ENCODE measurements around the gene SHANK1.

SHANK1 gene

DNA sequence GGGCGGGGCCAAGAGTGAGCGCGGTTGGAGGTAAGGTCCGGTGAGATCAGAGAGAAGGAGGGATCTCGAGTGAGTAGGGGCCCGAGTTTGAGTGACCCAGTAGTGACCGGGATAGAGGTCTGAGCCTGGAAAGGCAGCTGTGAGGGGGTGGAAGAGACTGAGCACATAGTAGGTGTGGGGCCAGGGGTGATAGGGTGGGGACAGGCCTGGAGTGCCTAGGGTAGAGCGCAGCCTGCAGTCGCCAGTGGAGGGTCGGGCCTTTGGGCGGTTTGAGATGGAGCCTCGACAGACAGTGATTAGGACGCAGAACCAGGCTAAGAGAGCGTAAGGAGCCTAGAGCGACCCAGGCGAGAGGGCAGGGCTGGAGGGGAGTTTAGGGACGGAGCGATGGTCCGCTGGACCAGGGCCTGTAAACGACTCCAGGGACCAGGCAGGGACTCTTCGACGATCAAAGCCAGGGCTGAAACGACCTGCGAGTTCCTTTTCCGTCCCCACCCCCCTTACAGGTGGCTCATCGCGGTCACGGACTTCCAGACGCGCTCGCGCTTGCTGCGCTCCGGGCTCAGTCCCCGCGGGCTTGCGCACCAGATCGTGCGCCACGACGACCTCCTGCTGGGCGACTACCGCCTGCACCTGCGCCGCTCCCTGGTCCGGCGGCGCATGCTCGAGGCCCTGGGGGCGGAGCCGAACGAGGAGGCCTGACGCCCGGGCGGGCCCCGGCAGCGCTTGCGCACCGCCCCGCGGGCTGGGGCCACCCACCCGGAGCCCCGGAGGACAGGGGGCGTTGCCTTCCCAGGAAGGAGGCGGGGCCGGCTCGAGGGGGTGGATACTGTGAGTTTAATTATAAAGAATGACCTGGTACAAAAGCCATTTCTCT lies 60.9 kb downstream of the SHANK1 start:
- no peak for DNase-seq

DNA sequence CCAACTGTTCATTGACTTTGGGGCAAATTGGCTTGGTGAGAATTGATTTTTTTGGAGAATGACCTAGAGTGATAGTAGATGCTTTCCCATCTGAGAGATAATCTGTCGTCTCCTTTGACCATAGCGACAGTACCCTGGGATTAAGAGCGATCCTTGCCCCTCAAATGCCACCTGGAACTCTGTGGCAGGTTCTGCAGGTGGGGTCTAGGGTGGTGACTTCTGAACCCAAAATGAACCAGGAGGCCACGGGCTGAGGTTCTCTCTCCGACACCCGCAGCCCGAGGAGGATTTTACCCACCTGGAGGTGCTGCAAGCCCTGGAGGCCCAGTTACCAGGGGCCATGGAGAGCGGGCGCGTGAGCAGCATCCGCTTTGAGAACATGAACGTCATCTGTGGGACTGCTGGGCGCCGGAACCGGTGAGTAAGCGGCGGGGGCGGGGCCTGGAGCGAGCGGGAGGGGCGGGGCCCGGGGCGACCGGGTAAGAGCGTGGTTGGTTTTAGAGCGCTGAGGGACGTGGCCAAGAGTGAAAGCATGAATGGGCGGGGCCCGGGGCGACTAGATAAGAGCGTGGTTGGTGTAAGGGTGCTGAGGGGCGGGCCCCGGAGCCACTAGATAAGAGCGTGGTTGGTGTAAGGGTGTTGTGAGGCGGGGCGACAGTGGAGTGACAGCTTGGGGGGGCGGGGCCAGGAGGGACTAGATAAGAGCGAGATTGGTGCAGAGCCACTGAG lies 61.7 kb downstream of the SHANK1 start:
- no peak for DNase-seq

GRCh38 chr19:50657222-50657669 lies 62.4 kb downstream of the SHANK1 start:
- DNase-seq = no peak

DNA sequence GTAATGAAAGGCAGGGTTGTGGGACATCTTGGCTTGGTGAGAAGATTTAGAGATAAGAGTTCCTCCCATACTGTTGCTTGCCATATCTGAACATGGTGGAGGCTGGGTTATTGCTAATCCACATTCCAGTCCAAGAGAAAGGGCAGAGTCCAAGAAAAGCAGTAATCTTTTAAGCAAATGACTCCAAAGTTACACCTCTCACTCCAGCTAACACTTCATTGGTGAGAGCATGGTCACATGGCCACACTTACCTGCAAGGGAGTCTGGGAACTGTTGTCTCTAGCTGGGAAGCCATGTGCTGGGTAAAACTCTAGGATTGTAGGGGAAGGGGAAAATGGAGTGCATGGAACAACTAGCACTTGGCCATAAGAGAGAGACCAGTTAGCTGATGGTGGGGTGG lies 64.7 kb downstream of the SHANK1 start:
- DNase-seq = no peak

DNA sequence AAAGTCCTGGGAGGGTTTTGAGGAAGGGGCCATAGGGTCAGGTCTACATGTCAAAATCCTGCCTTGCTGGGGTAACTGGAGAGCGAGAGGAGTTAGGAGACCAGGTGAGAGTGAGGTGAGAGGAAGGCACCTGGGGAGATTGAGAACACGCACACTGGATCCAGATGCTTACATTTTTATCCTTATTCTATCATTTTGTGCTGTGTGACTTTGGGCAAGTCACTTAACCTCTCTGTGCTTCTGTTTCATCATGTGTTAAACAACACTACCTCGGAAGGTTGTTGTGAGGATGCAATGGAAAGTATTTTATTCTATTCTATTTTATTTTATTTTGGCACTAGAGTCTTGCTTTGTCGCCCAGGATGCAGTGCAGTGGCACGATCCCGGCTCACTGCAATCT lies 66.9 kb downstream of the SHANK1 start:
- no peak for DNase-seq

GRCh38 chr19:50651174-50651573 lies 68.4 kb downstream of the SHANK1 start:
- DNase-seq = no peak

DNA sequence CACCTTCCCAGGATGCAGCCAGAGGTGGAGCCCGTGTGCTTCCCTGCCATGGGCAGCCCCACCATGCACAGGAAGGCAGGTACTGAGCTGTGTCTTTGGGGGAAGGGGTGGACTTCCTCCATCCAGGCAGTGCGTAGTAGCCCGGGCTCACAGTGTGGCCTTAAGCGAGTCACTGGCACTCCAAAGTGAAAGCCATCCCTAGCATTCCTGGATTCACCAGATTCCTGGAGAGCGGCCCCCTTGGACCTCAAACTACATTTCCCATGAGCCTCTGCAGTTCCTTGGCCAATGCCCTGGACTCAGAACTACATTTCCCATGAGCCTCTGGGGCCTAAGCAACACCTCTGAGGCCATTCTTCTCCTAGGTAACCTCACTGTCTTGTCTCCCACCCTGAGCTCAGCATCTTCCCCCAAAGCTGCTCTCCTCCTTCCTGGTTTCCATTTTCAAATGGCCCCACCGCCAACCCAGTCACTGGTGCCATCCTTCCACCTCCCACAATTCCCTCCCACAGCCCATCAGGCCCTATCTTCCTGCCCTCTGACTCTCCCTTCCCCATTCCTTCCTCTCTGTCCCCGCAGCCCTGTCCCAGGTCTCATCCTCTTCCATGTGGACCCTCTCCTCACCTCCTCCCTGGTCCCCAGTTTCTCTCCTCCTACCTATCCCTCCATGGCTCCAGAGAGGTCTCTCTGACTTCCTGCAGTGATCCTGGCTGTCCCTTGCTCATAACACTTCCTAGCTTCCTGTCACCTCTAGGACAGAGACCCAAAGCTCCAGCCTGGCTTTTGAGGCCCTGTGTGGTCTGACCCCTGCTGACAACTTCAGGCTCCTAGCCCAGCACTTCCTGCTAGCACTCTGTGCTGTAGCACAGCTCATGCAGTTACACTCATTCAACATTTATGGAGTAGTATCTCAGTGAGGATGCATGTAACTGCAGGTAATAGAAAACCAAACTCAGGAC lies 69.9 kb downstream of the SHANK1 start, which contains the start of gene C19orf81:
C19orf81 (plus strand) TSS at position 13 of the 959 bp plus-strand sequence; CDS start at position 13, 0 bp downstream.
- no peak for DNase-seq

DNA sequence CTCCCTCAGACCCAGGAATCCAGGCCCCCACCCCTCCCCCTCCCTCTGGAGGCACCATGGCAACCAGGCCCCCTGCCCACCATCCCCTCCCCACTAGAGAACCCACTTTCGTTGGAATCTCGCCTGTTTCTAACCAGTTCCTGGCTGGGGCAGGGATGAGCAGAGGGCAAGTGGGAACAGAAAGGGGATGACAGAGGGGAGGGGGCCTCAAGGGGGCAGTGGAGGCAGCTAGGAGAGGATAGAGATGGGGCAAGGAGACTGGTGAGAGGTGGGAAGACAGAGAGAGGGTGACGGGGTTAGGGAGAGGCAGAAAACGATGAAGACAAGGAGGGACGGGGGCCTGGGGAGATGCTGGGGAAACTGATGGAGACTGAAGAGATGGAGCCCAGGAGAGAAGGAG lies 70.9 kb downstream of the SHANK1 start:
- no peak for DNase-seq

GRCh38 chr19:50647879-50648615 lies 71.6 kb downstream of the SHANK1 start:
- DNase-seq = no peak

DNA sequence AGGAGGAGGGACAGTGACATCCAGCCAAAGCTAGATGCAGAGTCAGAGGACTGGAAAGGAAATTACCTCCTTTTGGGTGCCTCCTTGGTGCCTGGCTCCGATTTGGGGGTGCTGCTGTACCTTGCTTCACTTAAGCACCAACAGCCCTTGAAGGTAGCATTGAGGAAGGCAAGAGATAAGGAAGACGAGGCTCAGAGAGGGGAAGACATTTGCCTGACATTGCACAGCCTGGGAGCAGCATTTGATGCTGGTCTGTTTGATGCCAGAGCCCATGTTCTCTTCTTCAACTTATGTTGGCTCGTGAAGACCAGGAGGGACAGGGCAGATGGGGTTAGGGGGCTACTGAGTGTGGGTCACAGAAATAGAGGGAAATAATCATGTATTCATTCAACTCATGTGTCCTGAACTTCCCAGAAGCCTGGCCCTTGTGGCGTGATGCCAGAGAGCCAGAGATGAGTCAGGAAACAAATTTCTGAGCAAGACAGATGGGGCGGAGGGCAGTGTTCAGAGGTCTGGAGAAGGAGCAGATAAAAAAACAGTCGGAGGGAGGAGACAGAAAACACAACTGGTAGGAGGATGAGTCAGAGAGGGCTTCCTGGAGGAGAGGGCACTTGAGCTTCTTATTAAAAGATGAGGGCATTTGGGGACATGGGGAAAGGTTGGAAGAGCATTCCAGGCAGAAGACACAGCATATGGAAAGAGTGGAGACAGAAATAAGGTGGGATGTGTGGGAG lies 73.4 kb downstream of the SHANK1 start:
- DNase-seq = no peak

DNA sequence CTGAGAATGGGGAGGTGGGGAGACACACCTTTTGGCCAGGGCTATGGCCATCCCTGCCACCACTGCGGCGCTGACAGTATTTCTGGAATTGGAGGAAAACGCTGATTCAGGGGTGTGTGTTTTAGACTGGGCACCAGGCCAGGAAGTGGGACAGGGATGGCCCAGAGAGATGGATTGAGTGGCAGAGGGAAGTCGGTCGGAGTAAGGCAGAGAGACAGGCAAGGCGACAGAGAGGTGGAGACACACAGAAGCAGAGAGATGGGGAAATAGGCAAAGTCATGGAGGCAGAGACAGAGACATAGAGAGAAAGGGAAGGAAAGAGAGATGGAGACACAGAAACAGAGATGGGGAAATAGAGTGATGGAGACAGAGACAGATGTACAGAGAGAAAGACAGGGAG lies 74.5 kb downstream of the SHANK1 start:
- DNase-seq = no peak

DNA sequence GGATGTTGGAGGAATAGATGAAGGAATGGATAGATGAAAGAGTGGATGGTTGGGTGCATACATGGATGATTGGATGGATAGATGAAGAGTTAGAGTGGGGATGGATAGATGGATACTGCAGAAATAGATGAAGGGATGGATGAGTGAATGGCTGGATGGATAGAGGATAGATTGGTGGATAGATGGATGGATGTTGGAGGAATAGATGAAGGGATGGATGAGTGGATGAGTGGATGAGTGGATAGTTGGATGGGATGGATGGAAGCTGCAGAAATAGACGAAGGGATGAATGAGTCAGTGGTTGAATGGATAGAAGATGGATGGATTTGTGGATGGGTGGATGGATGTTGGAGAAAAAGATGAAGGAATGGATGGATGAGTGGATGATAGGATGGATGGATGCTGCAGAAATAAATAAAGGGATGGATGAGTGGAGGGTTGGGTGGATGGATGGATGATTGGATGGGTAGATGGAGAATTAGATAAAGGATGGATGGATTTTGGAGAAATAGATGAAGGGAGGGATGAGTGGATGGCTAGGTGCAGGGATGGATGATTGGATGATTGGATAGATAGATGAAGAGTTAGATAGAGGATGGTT lies 75.2 kb downstream of the SHANK1 start:
- no peak for DNase-seq

GRCh38 chr19:50640368-50640767 lies 79.2 kb downstream of the SHANK1 start:
- DNase-seq = no peak

DNA sequence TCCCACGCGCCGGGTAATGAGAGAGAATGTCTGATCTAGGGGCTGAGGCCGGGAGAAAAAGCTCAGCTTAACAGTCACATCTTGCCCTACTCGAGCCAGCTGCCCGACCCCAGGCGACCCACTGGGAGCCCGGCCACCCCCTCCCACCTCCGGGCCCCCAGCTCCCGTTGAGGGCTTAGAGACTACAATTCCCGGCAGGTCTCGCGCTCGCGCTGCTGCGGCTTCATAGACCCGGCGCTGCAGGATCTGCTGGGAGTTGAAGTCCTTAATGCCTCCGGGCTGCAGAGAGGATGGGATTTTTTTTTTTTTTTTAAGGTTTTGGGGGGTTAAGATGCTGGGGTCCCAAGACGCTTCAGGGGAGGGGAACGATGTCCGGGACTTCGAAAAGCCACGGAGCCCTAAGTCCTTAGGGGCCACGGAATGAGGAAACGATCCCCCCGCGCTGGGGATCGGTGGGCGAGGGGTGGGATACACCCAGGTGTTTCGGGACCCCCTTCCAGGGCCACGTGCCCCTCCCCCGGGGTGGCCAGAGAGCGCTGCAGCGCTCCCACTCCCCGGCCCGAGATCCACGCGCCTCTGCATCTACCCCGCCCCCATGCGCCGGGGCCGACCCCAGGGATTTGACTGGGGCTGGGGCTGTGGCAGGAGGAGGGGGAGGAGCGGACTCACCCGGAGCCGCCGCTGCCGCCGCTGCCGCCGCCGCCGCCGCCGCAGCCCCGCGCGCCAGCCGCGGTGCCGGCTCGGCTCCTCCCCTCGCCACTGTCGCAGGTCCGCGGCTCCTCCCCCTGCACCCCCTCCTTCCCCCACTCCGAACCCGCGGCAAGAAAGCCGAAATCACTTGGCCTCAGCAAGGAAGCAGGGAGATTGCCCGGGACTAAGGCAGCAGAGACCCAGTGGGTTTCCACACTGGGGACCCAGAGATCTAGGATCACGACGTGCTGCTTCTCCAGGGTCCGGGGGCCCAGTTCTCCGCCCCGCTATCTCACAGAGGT lies 80.2 kb downstream of the SHANK1 start, which contains the start of gene SYT3:
SYT3 (minus strand) TSS at position 761 of the 992 bp plus-strand sequence. CDS start 2,470 bp downstream, outside the sequence.
- DNase-seq = peak; percentile 42

DNA sequence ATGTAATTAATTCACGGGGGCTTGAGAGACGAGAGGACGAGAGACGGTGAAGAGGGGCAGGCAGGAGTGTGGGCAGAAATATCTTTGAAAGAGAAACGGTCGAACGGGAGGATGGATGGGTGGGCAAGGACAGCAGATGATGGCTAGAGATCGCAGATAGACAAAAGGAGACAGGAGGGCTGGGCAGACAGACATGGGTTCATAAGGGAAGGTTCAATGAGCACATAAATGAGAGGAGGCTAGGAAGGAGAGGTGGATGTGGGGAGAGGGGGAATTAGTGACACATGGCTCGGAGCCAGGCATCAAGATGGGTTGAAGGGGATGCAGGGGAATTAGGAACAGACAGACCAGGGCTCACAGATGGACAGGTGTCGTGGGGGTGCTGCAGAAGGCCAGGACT lies 81.0 kb downstream of the SHANK1 start:
- DNase-seq = no peak

DNA sequence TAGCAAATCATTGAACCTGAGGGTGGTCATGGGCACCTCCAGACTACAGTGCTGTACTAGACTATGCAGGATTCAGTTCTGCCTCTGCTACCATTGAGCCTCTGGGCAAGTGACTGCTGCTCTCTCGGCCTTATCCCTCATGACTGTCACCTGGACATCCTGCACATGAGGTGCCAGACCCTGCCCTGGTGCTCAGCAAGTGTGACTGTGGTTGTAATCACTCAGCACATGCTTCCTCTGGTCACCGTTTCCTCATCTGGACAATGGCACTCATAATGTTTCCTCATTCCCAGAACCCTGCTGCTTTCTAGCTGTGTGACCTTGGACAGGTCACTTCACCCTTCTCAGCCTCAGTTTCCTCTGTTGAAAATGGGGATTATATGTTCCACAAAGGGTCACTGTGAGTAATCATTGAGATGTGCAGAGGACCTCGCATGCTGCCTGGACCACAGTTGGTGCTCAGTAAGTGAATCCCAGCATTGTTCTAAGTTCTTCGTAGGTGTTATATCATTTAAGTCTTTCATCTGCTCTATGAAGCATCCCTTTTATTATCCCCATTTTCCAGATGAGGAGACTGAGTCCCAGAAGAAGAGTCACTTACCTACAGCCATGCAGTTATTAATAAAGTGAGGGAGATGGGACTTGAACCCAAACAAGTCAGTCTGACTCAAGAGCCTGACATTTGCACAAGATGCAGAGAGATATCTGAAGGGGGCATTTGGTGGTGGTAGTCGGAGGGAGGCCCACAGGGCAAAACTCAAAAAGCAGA lies 83.1 kb downstream of the SHANK1 start:
- DNase-seq = no peak

DNA sequence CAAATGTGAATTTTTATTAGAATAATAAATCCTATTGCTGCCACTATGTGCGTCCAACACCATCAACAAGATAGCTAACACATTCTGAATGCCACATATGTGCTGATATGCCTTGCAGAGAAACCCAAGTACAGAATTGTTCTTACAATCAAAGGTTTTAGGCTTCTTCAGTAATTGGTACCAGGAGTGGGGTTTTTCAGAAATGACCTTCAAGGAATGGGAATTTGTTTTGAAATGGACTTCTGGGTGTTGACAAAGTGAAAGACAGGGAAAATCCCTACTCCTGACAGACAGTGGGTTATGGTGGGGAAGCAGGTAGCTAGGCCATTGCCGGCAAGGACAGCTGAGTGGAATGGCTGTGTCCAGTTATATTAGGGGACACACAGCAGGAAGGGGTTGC lies 85.6 kb downstream of the SHANK1 start:
- no peak for DNase-seq

DNA sequence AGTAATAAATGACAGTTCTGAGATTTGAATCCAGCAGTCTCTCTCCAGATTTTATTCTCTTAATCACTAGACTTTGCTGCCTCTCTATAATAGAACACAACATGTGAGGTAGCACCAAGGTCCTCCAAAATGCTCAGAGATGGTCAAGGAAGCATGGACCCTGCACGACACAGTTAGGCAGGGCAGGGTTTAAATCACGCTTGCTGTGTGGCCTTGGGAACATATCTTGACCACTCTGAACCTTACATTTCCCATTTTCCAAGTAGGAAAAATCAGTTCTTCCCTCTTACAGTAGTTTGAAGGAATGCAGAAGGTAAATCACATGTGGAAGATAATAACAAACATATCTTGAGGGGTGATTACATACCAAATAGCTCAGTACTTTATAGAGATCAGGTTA lies 86.2 kb downstream of the SHANK1 start:
- no peak for DNase-seq
